ENCODE measurements around the gene CCDC14.

DNA sequence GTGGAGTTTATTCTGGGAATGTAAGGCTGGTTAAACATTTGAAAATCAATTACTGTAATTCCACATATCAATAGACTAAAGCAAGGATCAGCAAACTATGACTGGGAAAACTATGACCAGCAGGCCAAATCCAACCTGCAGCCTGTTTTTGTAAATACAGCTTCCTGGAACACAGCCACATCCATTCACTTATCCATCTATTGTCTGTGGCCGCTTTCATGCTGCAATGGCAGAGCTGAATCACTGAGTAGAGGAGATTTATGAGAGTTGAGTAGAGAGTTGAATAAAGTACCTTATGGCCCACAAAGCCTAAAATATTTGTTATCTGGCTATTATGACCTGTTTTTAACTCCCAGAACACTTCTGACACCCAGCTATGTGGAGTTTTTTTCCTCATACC, 89.1 kb downstream of the CCDC14 start:
- TF ChIP-seq, protein P1, sequence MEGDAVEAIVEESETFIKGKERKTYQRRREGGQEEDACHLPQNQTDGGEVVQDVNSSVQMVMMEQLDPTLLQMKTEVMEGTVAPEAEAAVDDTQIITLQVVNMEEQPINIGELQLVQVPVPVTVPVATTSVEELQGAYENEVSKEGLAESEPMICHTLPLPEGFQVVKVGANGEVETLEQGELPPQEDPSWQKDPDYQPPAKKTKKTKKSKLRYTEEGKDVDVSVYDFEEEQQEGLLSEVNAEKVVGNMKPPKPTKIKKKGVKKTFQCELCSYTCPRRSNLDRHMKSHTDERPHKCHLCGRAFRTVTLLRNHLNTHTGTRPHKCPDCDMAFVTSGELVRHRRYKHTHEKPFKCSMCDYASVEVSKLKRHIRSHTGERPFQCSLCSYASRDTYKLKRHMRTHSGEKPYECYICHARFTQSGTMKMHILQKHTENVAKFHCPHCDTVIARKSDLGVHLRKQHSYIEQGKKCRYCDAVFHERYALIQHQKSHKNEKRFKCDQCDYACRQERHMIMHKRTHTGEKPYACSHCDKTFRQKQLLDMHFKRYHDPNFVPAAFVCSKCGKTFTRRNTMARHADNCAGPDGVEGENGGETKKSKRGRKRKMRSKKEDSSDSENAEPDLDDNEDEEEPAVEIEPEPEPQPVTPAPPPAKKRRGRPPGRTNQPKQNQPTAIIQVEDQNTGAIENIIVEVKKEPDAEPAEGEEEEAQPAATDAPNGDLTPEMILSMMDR (IDR thresholded peaks at IDR 0.05; ENCODE audit: poor library complexity), result no peak
- TF ChIP-seq EZH2 (IDR thresholded peaks at IDR 0.05; ENCODE audit: borderline replicate concordance), result no peak
